A673 (cell line): ENCODE results near the gene ABTB1.

Experiments used
- CTCF ChIP-seq: fragments of 300-800, 200-600 bp; sonication (generic); conservative IDR thresholded peaks from 2 replicates; pipeline ENCODE4 v1.5.1; 2017; ENCODE audit warnings: low read depth, mild to moderate bottlenecking, antibody characterized with exemption, low read length, moderate library complexity, mixed read lengths
- EZH2 ChIP-seq: fragments of 200-600 bp; sonication (generic); IDR thresholded peaks from 2 replicates; pipeline ENCODE4 v1.6.1; 2017; ENCODE audit warnings: borderline replicate concordance, low read depth, mild to moderate bottlenecking, mixed read lengths, antibody characterized with exemption, low read length; ENCODE audit not compliant: poor library complexity, severe bottlenecking

- TF ChIP-seq CTCF: peak; percentile 89
- TF ChIP-seq EZH2: no peak
Observed at GRCh38 chr3:127652246-127652995, 20.3 kb upstream of the ABTB1 start.
